GM19452 (cell line): ENCODE results near the gene ETV6.

Experiments
- ATAC-seq: cut with Tn5 transposase; IDR thresholded peaks from one replicate; pipeline ENCODE4 v1.9.1; 2021; ENCODE audit not compliant: unreplicated experiment

The ETV6 gene

DNA sequence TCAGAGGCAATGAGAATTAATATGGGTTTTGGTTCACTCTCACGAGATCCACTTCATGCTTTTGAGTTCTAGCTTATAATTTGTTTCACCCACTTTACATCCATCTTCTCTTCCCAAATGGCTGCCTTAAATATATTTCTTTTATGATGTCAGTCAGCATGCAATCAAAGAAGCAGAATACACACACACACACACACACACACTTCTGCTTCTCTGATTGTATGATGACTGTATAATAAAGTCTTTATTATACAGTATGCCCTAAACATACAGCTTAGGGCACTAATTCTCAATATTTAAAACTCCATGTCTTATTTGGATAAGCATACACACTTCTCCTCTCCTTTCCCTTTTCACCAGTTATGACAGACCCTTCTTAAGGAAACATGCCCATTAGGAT is 6.7 kb upstream of the ETV6 start:
- ATAC-seq, result no peak

DNA sequence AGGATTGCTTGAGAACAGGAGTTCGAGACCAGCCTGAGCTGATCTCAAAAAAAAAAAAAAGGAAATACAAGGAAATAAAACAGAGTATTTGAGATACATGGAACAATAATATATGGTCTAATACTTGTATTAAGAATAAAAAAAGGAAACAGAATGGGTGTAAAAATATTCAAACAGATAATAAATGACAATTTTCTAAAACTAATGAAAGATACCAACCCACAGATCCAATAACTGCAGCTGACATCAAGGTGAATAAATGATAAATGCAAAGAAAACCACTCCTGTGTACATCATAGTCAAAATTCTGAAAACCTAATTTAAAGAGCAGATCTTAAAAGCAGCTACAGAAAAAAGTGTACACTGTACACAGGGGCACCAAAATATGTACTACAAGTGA is 4.1 kb upstream of the ETV6 start:
- no peak for ATAC-seq

DNA sequence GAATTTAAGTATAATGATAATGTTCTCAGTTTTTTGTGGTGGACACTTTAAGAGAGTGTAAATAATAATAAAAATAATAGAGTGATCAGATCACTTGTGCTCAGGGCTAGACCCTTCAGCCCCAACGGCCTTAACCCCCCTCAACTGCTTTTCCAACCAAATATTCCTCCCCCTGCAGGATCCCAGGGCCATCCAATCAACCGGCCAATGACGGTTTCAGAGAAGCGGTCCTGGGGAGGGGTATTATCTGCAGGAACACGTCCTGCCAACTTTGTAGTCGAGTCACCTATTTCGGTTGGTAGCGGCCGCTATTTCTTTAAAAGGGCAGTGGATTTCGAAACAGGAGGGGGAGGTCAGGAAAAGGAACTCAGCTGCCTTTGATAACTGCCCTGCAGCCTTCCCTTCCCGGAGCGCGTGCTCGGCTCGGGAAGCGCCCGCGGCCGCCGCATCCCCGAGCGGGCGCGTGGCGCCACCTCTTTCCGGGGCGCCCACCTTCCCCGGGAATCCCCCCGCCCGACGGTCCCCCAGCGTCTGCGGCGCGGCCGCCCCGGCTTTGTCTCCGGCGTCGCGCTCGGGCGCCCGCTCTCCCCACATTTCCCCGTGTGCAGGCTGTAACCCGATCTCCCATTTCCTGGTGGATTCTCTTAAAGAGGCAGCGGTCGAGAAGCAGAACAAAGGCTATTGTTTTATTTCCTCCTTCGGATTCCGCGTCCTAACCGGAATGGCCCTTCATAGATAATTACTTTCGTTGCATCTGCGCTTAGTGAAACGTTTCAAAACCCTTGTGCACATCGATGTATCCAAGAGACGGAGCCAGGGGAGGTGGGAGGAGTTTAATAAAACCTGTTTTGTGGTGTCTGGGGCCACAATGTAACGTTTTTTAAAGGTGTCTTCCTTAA is 711 bp upstream of the ETV6 start:
- ATAC-seq, result peak; percentile 28

GRCh38 chr12:11650286-11651281 is 1.1 kb downstream of the ETV6 start:
- no peak for ATAC-seq

GRCh38 chr12:11651381-11651780 is 1.9 kb downstream of the ETV6 start:
- no peak for ATAC-seq

GRCh38 chr12:11651785-11652184 is 2.3 kb downstream of the ETV6 start:
- ATAC-seq, result no peak

DNA sequence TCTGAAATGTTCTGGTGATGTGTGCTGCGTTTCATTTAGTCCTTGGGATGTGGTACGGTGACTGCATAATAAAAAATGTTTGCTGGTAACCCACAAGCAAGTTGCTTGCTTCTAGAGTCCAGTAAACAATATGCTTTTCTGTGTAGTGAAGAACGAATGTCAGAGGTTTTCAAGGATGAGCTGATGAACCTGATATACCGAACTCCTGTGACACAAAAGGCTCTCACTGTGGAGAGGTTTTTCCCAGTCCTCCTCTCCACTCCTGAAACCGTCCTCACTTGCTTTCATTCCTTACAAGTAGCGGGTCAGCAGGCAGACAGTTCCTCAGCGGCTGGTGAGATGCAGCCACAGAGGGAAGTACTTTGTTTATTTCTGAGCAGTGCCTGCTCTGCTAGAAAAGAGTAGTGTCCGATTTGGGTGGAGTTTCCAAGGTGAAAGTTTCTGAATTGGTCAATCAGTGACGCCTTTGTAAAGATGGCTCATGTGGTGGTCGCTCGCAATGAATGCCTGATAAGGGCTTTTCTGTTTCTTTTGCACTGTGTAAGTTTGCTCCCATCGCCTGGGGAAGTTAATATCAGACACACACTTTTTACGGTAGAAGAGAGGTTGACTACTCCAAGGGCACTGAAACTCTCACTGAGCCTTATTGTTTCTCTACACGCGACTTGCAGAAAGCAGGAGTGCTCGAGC is 3.0 kb downstream of the ETV6 start:
- ATAC-seq, result peak; percentile 27

DNA sequence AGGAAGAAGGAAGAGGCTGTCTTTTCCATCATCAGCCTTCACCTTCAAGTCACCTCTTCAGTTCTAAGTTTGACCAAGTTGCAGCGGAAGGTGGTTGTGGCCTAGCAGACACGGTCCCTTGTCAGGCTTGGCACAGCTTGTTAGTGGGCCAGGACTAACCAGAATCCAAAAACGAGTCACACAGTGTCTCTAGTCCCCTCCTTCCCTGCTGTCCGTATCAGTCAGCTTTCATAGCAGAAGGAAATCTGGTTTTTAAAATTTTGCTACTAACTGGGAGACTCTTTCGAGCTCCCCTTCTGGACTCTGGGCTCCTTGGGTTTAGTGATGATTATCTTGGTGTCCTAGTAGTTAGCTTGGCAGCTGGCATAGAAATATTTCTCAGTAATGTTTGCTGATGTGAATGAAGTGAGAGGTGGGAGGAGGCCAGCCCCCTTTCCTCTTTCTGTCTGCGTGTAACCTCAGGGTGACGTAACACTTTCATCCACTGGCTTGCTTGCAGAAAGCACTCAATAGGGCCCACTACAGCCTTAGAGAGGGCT is 3.8 kb downstream of the ETV6 start:
- ATAC-seq, result no peak

- no peak for ATAC-seq
Measured at GRCh38 chr12:11654338-11654737, 4.9 kb downstream of the ETV6 start.

GRCh38 chr12:11654802-11655201 is 5.3 kb downstream of the ETV6 start:
- no peak for ATAC-seq

GRCh38 chr12:11655842-11656241 is 6.4 kb downstream of the ETV6 start:
- no peak for ATAC-seq

GRCh38 chr12:11656550-11656949 is 7.1 kb downstream of the ETV6 start:
- no peak for ATAC-seq

GRCh38 chr12:11657511-11657910 is 8.0 kb downstream of the ETV6 start:
- no peak for ATAC-seq

DNA sequence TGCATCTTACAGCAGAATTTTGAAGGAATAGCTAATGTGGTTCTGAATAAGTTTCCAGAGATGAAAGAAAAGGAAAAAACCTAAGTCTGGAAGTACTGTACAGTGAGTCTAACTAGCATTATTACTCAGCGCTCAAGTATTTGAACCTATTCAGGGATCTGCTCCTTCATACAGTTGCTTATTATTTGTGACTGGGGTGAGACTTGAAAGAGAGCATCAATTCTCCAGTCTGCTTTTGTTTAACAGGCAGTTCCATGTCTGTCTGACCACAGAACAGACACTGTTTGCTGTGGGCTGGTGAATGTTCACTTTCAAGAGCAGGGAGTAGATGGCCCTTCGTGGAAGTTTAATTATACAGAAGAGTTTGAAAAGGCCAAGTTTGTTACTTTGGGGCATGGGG is 9.3 kb downstream of the ETV6 start:
- no peak for ATAC-seq

- ATAC-seq, result no peak
Measured at GRCh38 chr12:11660624-11661023, 11.2 kb downstream of the ETV6 start.

GRCh38 chr12:11661491-11662089 is 12.1 kb downstream of the ETV6 start:
- no peak for ATAC-seq

DNA sequence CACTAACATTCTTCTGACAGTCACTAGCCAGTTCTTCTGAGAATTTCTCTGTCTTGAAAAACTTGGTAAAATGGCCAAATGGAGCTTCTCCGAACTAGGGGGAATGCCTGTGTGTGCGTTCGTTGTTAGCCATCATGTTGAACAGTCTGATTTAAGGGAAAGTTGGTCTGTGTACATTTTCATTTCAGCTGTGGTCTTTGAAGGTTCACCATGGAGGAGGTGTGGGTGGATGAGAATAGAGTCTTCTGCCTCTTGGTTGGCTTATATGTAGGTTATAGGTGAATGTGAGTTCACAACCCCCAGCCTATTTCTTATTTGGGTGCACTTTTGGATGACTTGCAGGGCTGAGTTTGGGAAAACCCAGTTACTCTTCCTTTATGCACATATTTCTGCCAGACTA is 12.9 kb downstream of the ETV6 start:
- ATAC-seq, result no peak

- no peak for ATAC-seq
Measured at GRCh38 chr12:11663130-11663529, 13.7 kb downstream of the ETV6 start.

DNA sequence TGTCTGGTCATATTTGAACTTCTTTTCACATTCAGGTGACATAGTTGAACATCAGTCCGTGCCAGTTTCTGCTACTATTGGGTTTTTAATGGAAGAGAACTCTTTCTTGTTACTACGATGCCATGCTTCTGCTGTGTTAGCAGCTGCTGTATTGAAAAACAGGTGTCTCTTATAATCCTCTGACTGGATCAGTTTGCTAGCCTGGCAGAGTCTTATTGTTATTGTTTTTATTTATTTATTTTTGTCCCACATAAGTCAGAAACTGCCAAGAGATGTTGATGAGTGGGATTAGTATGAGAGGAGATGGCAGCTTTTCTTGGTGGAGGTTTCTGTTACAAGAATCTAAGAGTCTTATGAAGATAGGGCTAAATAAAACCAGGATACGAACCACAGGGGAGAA is 14.6 kb downstream of the ETV6 start:
- no peak for ATAC-seq
